Fibroblast of lung (primary cell): ENCODE data around the gene FGF14. TPM values are rescaled to one million over a fixed set of nuclear protein-coding genes. Genes with fewer than 3 reads are reported as not detected.

Experiments used
- DNase-seq, 2 donors: peaks; one replicate each; pipeline versions ENCODE4 v3.0.0 to v3.0.0-alpha.2; 2010; ENCODE audit warnings: low read depth in 2 of 2
- H2AFZ ChIP-seq: 2 replicates; pipeline ENCODE4 v1.5.1; 2012; ENCODE audit warnings: low read length, control low read depth, inconsistent platforms
- H3K27ac ChIP-seq: 2 replicates; pipeline ENCODE4 v1.5.1; 2011; ENCODE audit warnings: low read length, control low read depth; ENCODE audit not compliant: insufficient read depth
- H3K27me3 ChIP-seq: 2 replicates; pipeline ENCODE4 v1.5.1; 2011; ENCODE audit warnings: mild to moderate bottlenecking, low read length; ENCODE audit not compliant: control insufficient read depth, insufficient read depth
- H3K36me3 ChIP-seq: 2 replicates; pipeline ENCODE4 v1.5.1; 2011; ENCODE audit warnings: low read length; ENCODE audit not compliant: control insufficient read depth, insufficient read depth
- H3K4me1 ChIP-seq: 2 replicates; pipeline ENCODE4 v1.5.1; 2011; ENCODE audit warnings: low read length; ENCODE audit not compliant: control insufficient read depth, insufficient read depth; ENCODE audit errors: extremely low read depth
- H3K4me2 ChIP-seq: 2 replicates; pipeline ENCODE4 v1.5.1; 2011; ENCODE audit warnings: low read length, control low read depth; ENCODE audit not compliant: insufficient read depth; ENCODE audit errors: extremely low read depth
- H3K4me3 ChIP-seq, 4 experiments: fragments of 200-600 bp in 1 of 4; sonication (generic) in 1 of 4; replicated peaks in 1 of 4; 2 replicates each; pipeline ENCODE4 v1.5.1; 2011 to 2016; ENCODE audit warnings: low read length in 4 of 4, low read depth in 3 of 4, mild to moderate bottlenecking in 3 of 4, control low read depth in 2 of 4, inconsistent platforms in 1 of 4, mixed read lengths in 1 of 4; ENCODE audit not compliant: insufficient read depth in 1 of 4; ENCODE audit errors: control extremely low read depth in 1 of 4
- H3K79me2 ChIP-seq: 2 replicates; pipeline ENCODE4 v1.5.1; 2012; ENCODE audit warnings: mild to moderate bottlenecking, low read length, inconsistent platforms; ENCODE audit not compliant: control insufficient read depth, insufficient read depth
- H3K9ac ChIP-seq: 2 replicates; pipeline ENCODE4 v1.5.1; 2011; ENCODE audit warnings: mild to moderate bottlenecking, low read length, control low read depth; ENCODE audit not compliant: insufficient read depth
- H3K9me3 ChIP-seq: 2 replicates; pipeline ENCODE4 v1.5.1; 2012; ENCODE audit warnings: low read depth, low read length; ENCODE audit not compliant: control insufficient read depth, insufficient read depth
- H4K20me1 ChIP-seq: 2 replicates; pipeline ENCODE4 v1.5.1; 2011; ENCODE audit warnings: low read length; ENCODE audit not compliant: control insufficient read depth, insufficient read depth; ENCODE audit errors: extremely low read depth
- CTCF ChIP-seq, 2 donors: IDR thresholded peaks in 1 of 2; conservative IDR thresholded peaks in 1 of 2; 1 replicate in 1 of 2; 2 replicates in 1 of 2; pipeline ENCODE4 v1.5.1; 2011 to 2012; ENCODE audit warnings: low read length in 2 of 2, control low read depth in 1 of 2, inconsistent platforms in 1 of 2, low read depth in 1 of 2, mild to moderate bottlenecking in 1 of 2
- EZH2 ChIP-seq: IDR thresholded peaks from 2 replicates; pipeline ENCODE4 v1.5.1; 2012; ENCODE audit warnings: low read length, control low read depth, mild to moderate bottlenecking; ENCODE audit errors: missing control alignments
- polyA plus RNA-seq, 2 donors: library from polyadenylated mRNA; depleted of rRNA in 1 of 2; stranded (reverse) in 1 of 2; unstranded in 1 of 2; fragments of >200 nt; gene quantifications; 2 replicates each; pipeline ENCODE4 v1.2.1, GENCODE V29; 2011 to 2012; ENCODE audit warnings: missing spikeins in 1 of 2
- total RNA-seq: library from RNA; depleted of rRNA; stranded (reverse); fragments of >200 nt; gene quantifications from 2 replicates; pipeline ENCODE4 v1.2.1, GENCODE V29; 2014

FGF14 gene
- total and polyA plus RNA-seq, 2 donors (not counting 1 experiment from before 2014, with no cell fraction given), result 0.94 to 7.8 TPM

- no peak overlapping the region for H3K27ac ChIP-seq
- H4K20me1 ChIP-seq, result no peaks in the 10 kb centered on the region
- H3K4me2 ChIP-seq, result no peak overlapping the region
- no peaks in the 10 kb centered on the region for H3K9me3 ChIP-seq
- DNase-seq, result no peak
- H2AFZ ChIP-seq, result no peak overlapping the region
- no peaks in the 10 kb centered on the region for H3K36me3 ChIP-seq
- no peak overlapping the region for H3K4me3 ChIP-seq
- no peak overlapping the region for H3K9ac ChIP-seq
- H3K79me2 ChIP-seq, result no peaks in the 10 kb centered on the region
- TF ChIP-seq EZH2 (no peak), CTCF (conservative IDR thresholded peaks at IDR 0.05 in 1 of 2, IDR thresholded peaks at IDR 0.05 in 1 of 2; ENCODE audit: low read depth in 1 of 2, low read length in 2 of 2) (no peak)
- H3K27me3 ChIP-seq, result no peaks in the 10 kb centered on the region
- H3K4me1 ChIP-seq, result no peaks in the 10 kb centered on the region
Observed at GRCh38 chr13:102251817-102252216, 150.0 kb downstream of the FGF14 start.

- TF ChIP-seq CTCF (conservative IDR thresholded peaks at IDR 0.05 in 1 of 2, IDR thresholded peaks at IDR 0.05 in 1 of 2; ENCODE audit: low read depth in 1 of 2, low read length in 2 of 2) (no peak), EZH2 (no peak)
- Histone ChIP-seq H3K36me3 (no peaks in the 10 kb centered on the region), H3K4me1 (no peaks in the 10 kb centered on the region), H3K9ac (no peak overlapping the region), H3K4me3 (no peak overlapping the region), H2AFZ (no peak overlapping the region), H4K20me1 (no peaks in the 10 kb centered on the region), H3K79me2 (no peaks in the 10 kb centered on the region), H3K27ac (no peak overlapping the region), H3K4me2 (no peak overlapping the region), H3K27me3 (no peaks in the 10 kb centered on the region), H3K9me3 (no peaks in the 10 kb centered on the region)
- DNase-seq, result no peak
Observed at GRCh38 chr13:102250448-102250847, 151.4 kb downstream of the FGF14 start.

- H3K79me2 ChIP-seq, result no peaks in the 10 kb centered on the region
- no peaks in the 10 kb centered on the region for H4K20me1 ChIP-seq
- no peak overlapping the region for H2AFZ ChIP-seq
- H3K36me3 ChIP-seq, result no peaks in the 10 kb centered on the region
- H3K27ac ChIP-seq, result no peak overlapping the region
- DNase-seq, result no peak
- H3K4me1 ChIP-seq, result no peaks in the 10 kb centered on the region
- H3K9me3 ChIP-seq, result no peaks in the 10 kb centered on the region
- no peak overlapping the region for H3K4me3 ChIP-seq
- H3K9ac ChIP-seq, result no peak overlapping the region
- no peak overlapping the region for H3K4me2 ChIP-seq
- H3K27me3 ChIP-seq, result no peaks in the 10 kb centered on the region
- TF ChIP-seq CTCF (conservative IDR thresholded peaks at IDR 0.05 in 1 of 2, IDR thresholded peaks at IDR 0.05 in 1 of 2; ENCODE audit: low read depth in 1 of 2, low read length in 2 of 2) (no peak), EZH2 (no peak)
Observed at GRCh38 chr13:102244607-102245227, 157.1 kb downstream of the FGF14 start.
